ENCODE results near the gene SOX3.

The SOX3 gene

GRCh38 chrX:140507223-140507981 is 2.5 kb upstream of the SOX3 start:
- no peaks in the 10 kb centered on the region for H3K9me3 ChIP-seq (ENCODE audit: low read length)
- H3K4me1 ChIP-seq (ENCODE audit: insufficient read depth, low read length), result peaks cover 5% of the 10 kb centered on the region
- H2AFZ ChIP-seq (ENCODE audit: low read depth, low read length), result no peak overlapping the region
- no peaks in the 10 kb centered on the region for H3K36me3 ChIP-seq (ENCODE audit: insufficient read depth, low read length)
- H3K27me3 ChIP-seq (ENCODE audit: insufficient read depth, low read length), result peaks cover 9% of the 10 kb centered on the region
- peak overlapping the region; percentile 70 for H3K4me3 ChIP-seq (ENCODE audit: low read length)

GRCh38 chrX:140505421-140506337 is 810 bp upstream of the SOX3 start:
- peaks cover 3% of the 10 kb centered on the region for H3K27me3 ChIP-seq (ENCODE audit: insufficient read depth, low read length)
- H3K36me3 ChIP-seq (ENCODE audit: insufficient read depth, low read length), result no peaks in the 10 kb centered on the region
- peaks cover 14% of the 10 kb centered on the region for H3K4me1 ChIP-seq (ENCODE audit: insufficient read depth, low read length)
- H3K4me3 ChIP-seq (ENCODE audit: low read length), result peak overlapping the region; percentile 70
- H3K9me3 ChIP-seq (ENCODE audit: low read length), result no peaks in the 10 kb centered on the region
- H2AFZ ChIP-seq (ENCODE audit: low read depth, low read length), result no peak overlapping the region

GRCh38 chrX:140503714-140504351 is 1.0 kb downstream of the SOX3 start:
- H3K9me3 ChIP-seq (ENCODE audit: low read length), result no peaks in the 10 kb centered on the region
- H3K36me3 ChIP-seq (ENCODE audit: insufficient read depth, low read length), result no peaks in the 10 kb centered on the region
- peaks cover 16% of the 10 kb centered on the region for H3K4me1 ChIP-seq (ENCODE audit: insufficient read depth, low read length)
- no peak overlapping the region for H2AFZ ChIP-seq (ENCODE audit: low read depth, low read length)
- peak overlapping the region; percentile 70 for H3K4me3 ChIP-seq (ENCODE audit: low read length)
- H3K27me3 ChIP-seq (ENCODE audit: insufficient read depth, low read length), result no peaks in the 10 kb centered on the region

GRCh38 chrX:140503238-140503601 is 1.6 kb downstream of the SOX3 start:
- Histone ChIP-seq H3K9me3 (ENCODE audit: low read length) (no peaks in the 10 kb centered on the region), H2AFZ (ENCODE audit: low read depth, low read length) (no peak overlapping the region), H3K4me1 (ENCODE audit: insufficient read depth, low read length) (peaks cover 15% of the 10 kb centered on the region), H3K4me3 (ENCODE audit: low read length) (peak overlapping the region; percentile 70), H3K36me3 (ENCODE audit: insufficient read depth, low read length) (no peaks in the 10 kb centered on the region), H3K27me3 (ENCODE audit: insufficient read depth, low read length) (no peaks in the 10 kb centered on the region)

GRCh38 chrX:140502491-140503237 is 2.2 kb downstream of the SOX3 start:
- H3K27me3 ChIP-seq (ENCODE audit: insufficient read depth, low read length), result no peaks in the 10 kb centered on the region
- H3K36me3 ChIP-seq (ENCODE audit: insufficient read depth, low read length), result no peaks in the 10 kb centered on the region
- no peaks in the 10 kb centered on the region for H3K9me3 ChIP-seq (ENCODE audit: low read length)
- H3K4me1 ChIP-seq (ENCODE audit: insufficient read depth, low read length), result peaks cover 13% of the 10 kb centered on the region
- H2AFZ ChIP-seq (ENCODE audit: low read depth, low read length), result no peak overlapping the region
- peak overlapping the region; percentile 70 for H3K4me3 ChIP-seq (ENCODE audit: low read length)

GRCh38 chrX:140501940-140502468 is 2.9 kb downstream of the SOX3 start:
- H2AFZ ChIP-seq (ENCODE audit: low read depth, low read length), result no peak overlapping the region
- no peaks in the 10 kb centered on the region for H3K36me3 ChIP-seq (ENCODE audit: insufficient read depth, low read length)
- peaks cover 11% of the 10 kb centered on the region for H3K4me1 ChIP-seq (ENCODE audit: insufficient read depth, low read length)
- no peaks in the 10 kb centered on the region for H3K27me3 ChIP-seq (ENCODE audit: insufficient read depth, low read length)
- no peaks in the 10 kb centered on the region for H3K9me3 ChIP-seq (ENCODE audit: low read length)
- H3K4me3 ChIP-seq (ENCODE audit: low read length), result peak overlapping the region; percentile 70

GRCh38 chrX:140501321-140501720 is 3.5 kb downstream of the SOX3 start:
- no peaks in the 10 kb centered on the region for H3K36me3 ChIP-seq (ENCODE audit: insufficient read depth, low read length)
- no peaks in the 10 kb centered on the region for H3K27me3 ChIP-seq (ENCODE audit: insufficient read depth, low read length)
- H3K9me3 ChIP-seq (ENCODE audit: low read length), result no peaks in the 10 kb centered on the region
- peaks cover 11% of the 10 kb centered on the region for H3K4me1 ChIP-seq (ENCODE audit: insufficient read depth, low read length)
- H2AFZ ChIP-seq (ENCODE audit: low read depth, low read length), result no peak overlapping the region
- no peak overlapping the region for H3K4me3 ChIP-seq (ENCODE audit: low read length)

- Histone ChIP-seq H3K27me3 (ENCODE audit: insufficient read depth, low read length) (no peaks in the 10 kb centered on the region), H2AFZ (ENCODE audit: low read depth, low read length) (no peak overlapping the region)
These were observed 4.4 kb downstream of the SOX3 start for GRCh38 chrX:140500441-140500840.

GRCh38 chrX:140495739-140496138 is 9.1 kb downstream of the SOX3 start:
- H3K27me3 ChIP-seq (ENCODE audit: insufficient read depth, low read length), result no peaks in the 10 kb centered on the region
- H2AFZ ChIP-seq (ENCODE audit: low read depth, low read length), result no peak overlapping the region
- no peak overlapping the region for H3K4me3 ChIP-seq (ENCODE audit: low read length)
- H3K9me3 ChIP-seq (ENCODE audit: low read length), result no peaks in the 10 kb centered on the region
- H3K36me3 ChIP-seq (ENCODE audit: insufficient read depth, low read length), result no peaks in the 10 kb centered on the region
- H3K4me1 ChIP-seq (ENCODE audit: insufficient read depth, low read length), result peaks cover 2% of the 10 kb centered on the region

More at GRCh38 chrX:140500441-140500840, 4.4 kb downstream of the SOX3 start:
- H3K9me3 ChIP-seq (ENCODE audit: low read length), result no peaks in the 10 kb centered on the region
- H3K4me1 ChIP-seq (ENCODE audit: insufficient read depth, low read length), result peaks cover 11% of the 10 kb centered on the region
- H3K36me3 ChIP-seq (ENCODE audit: insufficient read depth, low read length), result no peaks in the 10 kb centered on the region
- no peak overlapping the region for H3K4me3 ChIP-seq (ENCODE audit: low read length)

- Histone ChIP-seq H3K4me1 (ENCODE audit: insufficient read depth, low read length) (no peaks in the 10 kb centered on the region), H3K4me3 (ENCODE audit: low read length) (no peak overlapping the region), H3K36me3 (ENCODE audit: insufficient read depth, low read length) (no peaks in the 10 kb centered on the region), H2AFZ (ENCODE audit: low read depth, low read length) (no peak overlapping the region), H3K27me3 (ENCODE audit: insufficient read depth, low read length) (peaks cover 5% of the 10 kb centered on the region), H3K9me3 (ENCODE audit: low read length) (no peaks in the 10 kb centered on the region)
These were observed 12.5 kb downstream of the SOX3 start for GRCh38 chrX:140492066-140492994.

GRCh38 chrX:140480765-140481164 is 24.1 kb downstream of the SOX3 start:
- Histone ChIP-seq H2AFZ (ENCODE audit: low read depth, low read length) (no peak overlapping the region), H3K27me3 (ENCODE audit: insufficient read depth, low read length) (peaks cover 8% of the 10 kb centered on the region), H3K4me3 (ENCODE audit: low read length) (no peak overlapping the region), H3K36me3 (ENCODE audit: insufficient read depth, low read length) (no peaks in the 10 kb centered on the region), H3K4me1 (ENCODE audit: insufficient read depth, low read length) (no peaks in the 10 kb centered on the region), H3K9me3 (ENCODE audit: low read length) (no peaks in the 10 kb centered on the region)

All from neuron (in vitro differentiated cells).